Ammon's horn (tissue), 1 donor: ENCODE data around the gene SSBP4.

Source experiments
- DNase-seq: peaks from one replicate; pipeline ENCODE4 v3.0.0-alpha.2; 2016; ENCODE audit warnings: low spot score

Gene SSBP4

GRCh38 chr19:18420930-18421329 is 1.7 kb downstream of the SSBP4 start:
- DNase-seq: no peak

- peak; percentile 16 for DNase-seq
These were observed 2.3 kb downstream of the SSBP4 start for GRCh38 chr19:18421371-18421959.

- no peak for DNase-seq
These were observed 3.5 kb downstream of the SSBP4 start for GRCh38 chr19:18422530-18423191.

GRCh38 chr19:18423258-18424020 is 4.2 kb downstream of the SSBP4 start:
- DNase-seq: peak; percentile 19

- DNase-seq: no peak
These were observed 5.1 kb downstream of the SSBP4 start for GRCh38 chr19:18424122-18424889.

- no peak for DNase-seq
These were observed 5.8 kb downstream of the SSBP4 start for GRCh38 chr19:18424890-18425514.

GRCh38 chr19:18425515-18426415 is 6.6 kb downstream of the SSBP4 start:
- peak; percentile 77 for DNase-seq

- DNase-seq: no peak
These were observed 7.2 kb downstream of the SSBP4 start for GRCh38 chr19:18426416-18426767.

- DNase-seq: no peak
These were observed 8.0 kb downstream of the SSBP4 start for GRCh38 chr19:18427080-18427742.

GRCh38 chr19:18427743-18428113 is 8.5 kb downstream of the SSBP4 start:
- DNase-seq: no peak

- no peak for DNase-seq
These were observed 9.1 kb downstream of the SSBP4 start for GRCh38 chr19:18428173-18428786.

- peak; percentile 84 for DNase-seq
These were observed 9.8 kb downstream of the SSBP4 start for GRCh38 chr19:18428787-18429674.

- DNase-seq: no peak
These were observed 10.7 kb downstream of the SSBP4 start for GRCh38 chr19:18429717-18430416.

- DNase-seq: no peak
These were observed 11.4 kb downstream of the SSBP4 start for GRCh38 chr19:18430417-18431144.

- DNase-seq: no peak
These were observed 12.4 kb downstream of the SSBP4 start for GRCh38 chr19:18431351-18432197.

- no peak for DNase-seq
These were observed 13.2 kb downstream of the SSBP4 start for GRCh38 chr19:18432275-18433014.
